Left lung (tissue), 10 donors: ENCODE results near the gene DEPP1. TPM values are rescaled to one million over a fixed set of nuclear protein-coding genes. Genes with fewer than 3 reads are reported as not detected.
A peak's percentile ranks its signal among the peaks of the same experiment; 100 is the strongest.

ENCODE experiments used
- ATAC-seq: fragments of 200-7000 bp; cut with Tn5 transposase; one replicate; pipeline ENCODE4 v1.9.1; 2020; ENCODE audit warnings: moderate library complexity
- DNase-seq, 4 donors: peaks; one replicate each; pipeline ENCODE4 v3.0.0-alpha.2; 2013 to 2020
- H3K27ac ChIP-seq, 2 donors: fragments of 200-600 bp; sonication (generic) in 1 of 2; one replicate each; pipeline versions ENCODE4 v1.5.0 to v1.8.0; 2020 to 2021
- H3K27me3 ChIP-seq, 2 donors: fragments of 200-600 bp; sonication (generic) in 1 of 2; one replicate each; pipeline versions ENCODE4 v1.5.0 to v1.8.0; 2020 to 2021
- H3K36me3 ChIP-seq, 2 donors: fragments of 200-600 bp; sonication (generic) in 1 of 2; one replicate each; pipeline versions ENCODE4 v1.5.0 to v1.8.0; 2020 to 2021
- H3K4me1 ChIP-seq, 2 donors: fragments of 200-600 bp; one replicate each; pipeline ENCODE4 v1.8.0; 2021
- H3K4me3 ChIP-seq, 2 donors: fragments of 200-600 bp; sonication (generic) in 1 of 2; one replicate each; pipeline versions ENCODE4 v1.5.0 to v1.8.0; 2020 to 2021; ENCODE audit warnings: mild to moderate bottlenecking in 1 of 2
- H3K9me3 ChIP-seq, 2 donors: fragments of 200-600 bp; sonication (generic) in 1 of 2; one replicate each; pipeline versions ENCODE4 v1.5.0 to v1.8.0; 2020 to 2021
- intact Hi-C, 2 donors: fragments of 100-400 bp; cut with DNase I; formaldehyde crosslinking; loops; one replicate each; pipeline versions ENCODE4 v1.11.2 to v1.14.2; 2022
- polyA plus RNA-seq, 6 donors: library from polyadenylated mRNA; unstranded; fragments of 120-200 nt; gene quantifications; one replicate each; pipeline ENCODE4 v1.2.1, GENCODE V29; 2013; ENCODE audit not compliant: insufficient read length in 6 of 6
- total RNA-seq, 2 donors: library from RNA; stranded (reverse); fragmentation: NEBNext Ultra II Directional; extraction: Animal tissue kit (Norgen Biotek cat#: 25700); gene quantifications; one replicate each; pipeline ENCODE4 v1.2.1, GENCODE V29; 2021
- TF ChIP-seq, protein P1 (sequence below), 2 donors: fragments of 200-600 bp; sonication (generic) in 1 of 2; IDR thresholded peaks; one replicate each; pipeline versions ENCODE4 v1.5.0 to v1.8.0; 2021; ENCODE audit warnings: antibody characterized with exemption in 2 of 2
- donor health status: DM: no; HTN: yes; CAD: no.
- donor health status: DM: no; HTN: no; CAD: no.

DEPP1 gene
- total and polyA plus RNA-seq, 8 donors = 18.5 to 59.8 (median 28.3) TPM

- Histone ChIP-seq H3K9me3 (no peaks in the 10 kb centered on the region), H3K36me3 (no peaks in the 10 kb centered on the region), H3K27ac (peak overlapping the region; percentile 68 to 86), H3K4me1 (peaks cover 62 to 93% of the 10 kb centered on the region in 2 donors), H3K4me3 (peak overlapping the region in 1 of 2 donors; percentile 54), H3K27me3 (no peaks in the 10 kb centered on the region)
- TF ChIP-seq, protein P1, sequence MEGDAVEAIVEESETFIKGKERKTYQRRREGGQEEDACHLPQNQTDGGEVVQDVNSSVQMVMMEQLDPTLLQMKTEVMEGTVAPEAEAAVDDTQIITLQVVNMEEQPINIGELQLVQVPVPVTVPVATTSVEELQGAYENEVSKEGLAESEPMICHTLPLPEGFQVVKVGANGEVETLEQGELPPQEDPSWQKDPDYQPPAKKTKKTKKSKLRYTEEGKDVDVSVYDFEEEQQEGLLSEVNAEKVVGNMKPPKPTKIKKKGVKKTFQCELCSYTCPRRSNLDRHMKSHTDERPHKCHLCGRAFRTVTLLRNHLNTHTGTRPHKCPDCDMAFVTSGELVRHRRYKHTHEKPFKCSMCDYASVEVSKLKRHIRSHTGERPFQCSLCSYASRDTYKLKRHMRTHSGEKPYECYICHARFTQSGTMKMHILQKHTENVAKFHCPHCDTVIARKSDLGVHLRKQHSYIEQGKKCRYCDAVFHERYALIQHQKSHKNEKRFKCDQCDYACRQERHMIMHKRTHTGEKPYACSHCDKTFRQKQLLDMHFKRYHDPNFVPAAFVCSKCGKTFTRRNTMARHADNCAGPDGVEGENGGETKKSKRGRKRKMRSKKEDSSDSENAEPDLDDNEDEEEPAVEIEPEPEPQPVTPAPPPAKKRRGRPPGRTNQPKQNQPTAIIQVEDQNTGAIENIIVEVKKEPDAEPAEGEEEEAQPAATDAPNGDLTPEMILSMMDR (IDR thresholded peaks at IDR 0.05) = no peak
- DNase-seq (peak in 2 of 4 donors; percentile 56 to 85), ATAC-seq (peak; percentile 42)
- intact Hi-C loops = no loop called here
Measured at GRCh38 chr10:44963772-44964633, 14.6 kb downstream of the DEPP1 start.

DNA sequence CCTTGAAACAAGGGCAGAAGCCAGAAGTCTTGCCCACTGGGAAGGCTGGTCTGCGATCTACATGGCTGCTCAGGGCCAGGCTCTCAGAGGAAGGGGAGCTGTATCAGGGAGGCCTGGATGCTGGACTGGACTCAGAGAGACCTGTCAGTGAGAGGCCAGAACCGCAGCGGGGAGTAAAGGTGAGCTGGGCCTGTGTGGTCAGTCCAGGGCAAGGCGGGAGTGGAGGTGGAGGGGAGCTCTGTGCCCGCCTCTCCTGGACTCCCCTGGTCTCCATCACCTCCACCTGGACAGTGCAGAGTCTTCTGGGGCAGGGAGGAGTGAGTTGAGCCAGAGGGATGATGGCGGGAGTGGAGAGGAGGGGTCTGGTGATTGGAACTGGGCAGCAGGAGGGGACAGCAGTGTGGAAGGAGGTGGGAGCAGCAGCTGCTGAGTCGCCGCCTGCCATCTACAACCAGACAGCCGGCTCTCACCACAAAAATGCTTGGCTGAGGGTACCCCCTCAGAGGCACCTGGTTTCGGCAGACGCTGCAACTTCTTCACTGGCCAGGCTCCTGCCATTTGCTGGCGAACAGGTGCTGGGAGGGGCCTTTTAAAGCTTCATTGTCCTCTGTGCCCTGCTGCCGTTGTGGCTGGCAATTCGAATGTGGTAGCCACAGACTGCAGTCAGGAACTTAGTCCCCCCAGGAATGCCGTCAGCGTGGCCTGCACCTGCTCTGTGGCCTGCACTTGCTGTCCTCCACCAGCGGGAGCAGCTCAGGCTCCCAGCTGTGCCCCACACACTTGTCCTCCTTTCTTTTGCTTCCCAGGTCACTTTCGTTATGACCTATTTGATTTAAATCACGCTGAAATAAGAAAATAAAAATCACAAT is 15.5 kb downstream of the DEPP1 start:
- intact Hi-C loops = no loop called here
- H3K27me3 ChIP-seq = no peaks in the 10 kb centered on the region
- H3K4me1 ChIP-seq = peaks cover 58 to 92% of the 10 kb centered on the region in 2 donors
- H3K36me3 ChIP-seq = no peaks in the 10 kb centered on the region
- H3K27ac ChIP-seq = peak overlapping the region; percentile 68 to 86
- TF ChIP-seq, protein P1 (IDR thresholded peaks at IDR 0.05) = peak; percentile 13 to 27
- H3K9me3 ChIP-seq = no peaks in the 10 kb centered on the region
- no peak for ATAC-seq
- peak in 1 of 4 donors; percentile 51 for DNase-seq
- peak overlapping the region in 1 of 2 donors; percentile 54 for H3K4me3 ChIP-seq

- Histone ChIP-seq H3K27ac (no peak overlapping the region), H3K36me3 (no peaks in the 10 kb centered on the region), H3K27me3 (no peaks in the 10 kb centered on the region), H3K9me3 (no peaks in the 10 kb centered on the region), H3K4me1 (peaks cover 49 to 92% of the 10 kb centered on the region in 2 donors), H3K4me3 (peak overlapping the region in 1 of 2 donors; percentile 54)
- TF ChIP-seq, protein P1 (IDR thresholded peaks at IDR 0.05) = no peak
- no peak for DNase-seq
- intact Hi-C loops = no loop called here
- ATAC-seq = no peak
Measured at GRCh38 chr10:44961931-44962750, 16.5 kb downstream of the DEPP1 start.

DNA sequence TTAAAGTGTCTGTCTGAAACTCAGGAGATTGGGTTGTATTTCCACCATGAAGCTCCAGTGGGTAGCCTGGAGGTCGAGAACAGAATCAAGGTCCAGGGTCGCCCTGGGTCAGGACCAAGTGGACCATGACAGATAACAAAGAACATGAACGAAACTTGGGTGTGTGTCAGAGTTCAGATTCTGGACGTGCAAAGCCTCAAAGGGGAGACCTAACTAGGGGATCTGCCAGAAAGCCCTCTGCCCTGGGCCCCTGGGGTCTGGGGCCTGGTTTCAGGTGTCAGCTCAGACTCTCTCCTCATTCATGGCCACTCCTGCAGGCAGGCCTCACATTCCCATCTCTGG is 17.4 kb downstream of the DEPP1 start:
- peaks cover 40 to 82% of the 10 kb centered on the region in 2 donors for H3K4me1 ChIP-seq
- intact Hi-C loops = no loop called here

More for the DNA sequence above, 17.4 kb downstream of the DEPP1 start:
- DNase-seq (no peak), ATAC-seq (no peak)
- TF ChIP-seq, protein P1 (IDR thresholded peaks at IDR 0.05) = no peak
- H3K27ac ChIP-seq = peak overlapping the region in 1 of 2 donors; percentile 84
- no peaks in the 10 kb centered on the region for H3K27me3 ChIP-seq
- H3K36me3 ChIP-seq = no peaks in the 10 kb centered on the region
- H3K9me3 ChIP-seq = no peaks in the 10 kb centered on the region
- peak overlapping the region in 1 of 2 donors; percentile 54 for H3K4me3 ChIP-seq
